Erythroblast (primary cell): ENCODE measurements around the gene MRPL50.

Source experiments
- GATA1 ChIP-seq: IDR thresholded peaks from 2 replicates; pipeline ENCODE4 v1.6.1; 2011; ENCODE audit warnings: low read depth, mild to moderate bottlenecking, control low read depth, low read length, moderate library complexity
- POLR2A ChIP-seq: IDR thresholded peaks from 2 replicates; pipeline ENCODE4 v1.6.1; 2011; ENCODE audit warnings: mild to moderate bottlenecking, low read length

- TF ChIP-seq POLR2A, result no peak
- no peak for TF ChIP-seq GATA1
Measured at GRCh38 chr9:101393135-101393534, 5.3 kb downstream of the MRPL50 start.
